HG03025 (cell line): ENCODE data around the gene GNL2.
"Not testable (repeated sequence)": the region's sequence is repeated elsewhere in the genome, so short reads cannot be mapped to it uniquely, and the experiment has no call there.

Experiments used
- ATAC-seq: cut with Tn5 transposase; IDR thresholded peaks from one replicate; pipeline ENCODE4 v1.9.1; 2021; ENCODE audit warnings: mild to moderate bottlenecking, moderate library complexity; ENCODE audit not compliant: unreplicated experiment, low FRiP score

GNL2 gene

GRCh38 chr1:37518241-37518640 lies 77.5 kb downstream of the GNL2 start:
- ATAC-seq, result not testable (repeated sequence)

DNA sequence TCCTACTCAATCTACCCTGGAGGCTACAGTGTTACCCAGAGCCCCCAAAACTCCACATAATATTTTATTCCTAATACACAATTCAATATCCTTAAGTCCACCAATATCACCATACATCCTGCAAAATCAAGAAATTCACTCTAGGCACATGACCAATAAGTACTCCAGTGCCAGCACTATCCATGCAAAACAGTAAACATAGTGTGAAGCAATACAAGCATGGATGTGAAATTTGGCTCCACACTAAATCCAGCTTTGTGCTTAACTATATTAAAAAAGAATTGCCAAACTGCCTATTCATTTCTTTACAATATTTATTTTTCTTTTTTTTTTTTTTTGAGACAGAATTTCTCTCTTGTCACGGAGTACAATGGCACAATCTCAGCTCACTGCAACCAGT lies 78.2 kb downstream of the GNL2 start:
- ATAC-seq, result no peak
